GM19193 (cell line): ENCODE data around the gene EEFSEC.

Experiments used
- POLR2A ChIP-seq: IDR thresholded peaks from 4 replicates; pipeline ENCODE4 v1.6.1; 2011; ENCODE audit not compliant: insufficient read depth, insufficient read length; ENCODE audit errors: extremely low read depth

EEFSEC gene

DNA sequence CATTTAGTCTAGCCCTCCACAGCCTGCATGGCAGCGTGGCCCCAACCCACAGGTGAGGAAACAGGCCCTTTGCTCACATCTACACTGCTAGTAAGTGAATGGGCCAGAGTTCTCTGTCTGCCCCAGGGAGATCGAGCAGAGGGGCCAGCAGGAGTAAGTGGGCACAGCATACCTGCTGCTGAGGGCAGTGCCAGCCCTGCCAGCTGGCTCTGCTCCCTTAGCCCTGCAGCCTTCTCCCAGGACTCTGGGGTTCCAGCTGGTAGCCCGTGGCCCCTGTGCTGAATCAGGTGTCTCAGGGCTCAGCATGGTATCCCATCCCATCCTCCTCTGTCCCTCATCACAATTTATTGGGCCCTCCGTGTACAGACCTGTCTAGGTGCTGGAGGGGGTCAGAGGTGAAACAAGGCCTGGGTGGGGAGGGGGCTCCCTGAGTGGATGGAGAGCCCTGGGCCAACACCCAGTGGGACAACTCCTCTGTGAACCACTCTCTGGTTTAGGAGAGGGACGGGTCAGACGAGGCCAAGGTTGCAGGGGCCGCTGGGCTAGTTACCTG, 211.6 kb downstream of the EEFSEC start:
- TF ChIP-seq POLR2A: no peak

DNA sequence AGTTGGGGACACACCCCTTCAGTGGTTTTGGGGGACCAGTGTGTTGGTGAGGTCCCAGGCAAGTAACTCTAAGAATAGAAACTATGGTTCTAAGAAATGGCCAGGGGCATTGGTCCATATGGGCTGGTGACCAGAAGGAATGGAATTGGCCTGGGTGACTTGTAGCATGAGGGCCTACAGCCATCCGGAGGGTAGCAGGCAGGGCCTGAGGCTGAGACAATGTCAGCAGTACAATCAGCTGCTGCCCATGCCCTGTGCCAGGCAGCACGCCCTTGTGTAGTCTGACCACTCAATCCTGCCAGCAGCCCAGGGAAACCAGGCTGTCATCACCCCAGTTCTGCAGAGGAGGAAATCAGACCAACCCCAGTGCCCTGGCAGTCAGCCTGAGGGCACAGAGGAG, 212.9 kb downstream of the EEFSEC start:
- no peak for TF ChIP-seq POLR2A

DNA sequence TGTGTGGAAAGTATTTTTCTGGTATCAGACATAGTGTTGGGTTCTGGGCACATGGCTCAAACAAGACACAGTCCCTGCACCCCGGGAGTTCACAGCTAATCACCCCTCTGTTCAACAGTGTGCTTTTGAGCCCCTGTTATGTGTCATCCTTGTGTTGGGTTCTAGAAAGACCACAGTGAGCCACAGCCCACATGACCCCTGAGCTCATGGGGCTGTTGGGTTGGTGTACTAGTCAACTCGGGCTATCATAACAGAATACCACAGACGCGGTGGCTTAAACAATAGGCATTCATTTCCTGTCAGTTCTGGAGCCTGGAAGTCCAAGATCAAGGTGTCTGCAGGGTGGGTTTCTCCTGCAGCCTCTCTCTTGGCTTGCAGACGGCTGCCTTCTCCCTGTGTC, 213.4 kb downstream of the EEFSEC start:
- TF ChIP-seq POLR2A: no peak

DNA sequence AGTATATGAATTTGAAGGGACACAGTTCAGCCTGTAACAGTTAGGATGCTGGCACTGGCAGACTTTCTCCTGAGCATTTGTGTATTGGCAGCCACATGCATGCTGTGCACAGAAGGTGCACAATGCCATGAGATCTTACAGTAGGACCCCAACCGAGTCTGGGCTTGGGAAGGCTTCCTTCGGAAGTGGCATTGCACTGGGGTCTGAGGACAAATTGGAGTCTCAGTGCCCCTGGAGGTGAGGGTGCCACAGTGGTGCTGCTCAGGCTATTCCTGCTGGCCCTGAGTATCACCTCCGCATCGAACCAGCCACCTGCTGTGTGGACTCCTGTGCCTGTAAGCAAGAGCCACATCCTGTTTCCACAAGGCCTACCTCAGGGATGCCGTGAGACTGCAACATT, 213.9 kb downstream of the EEFSEC start:
- TF ChIP-seq POLR2A: no peak

DNA sequence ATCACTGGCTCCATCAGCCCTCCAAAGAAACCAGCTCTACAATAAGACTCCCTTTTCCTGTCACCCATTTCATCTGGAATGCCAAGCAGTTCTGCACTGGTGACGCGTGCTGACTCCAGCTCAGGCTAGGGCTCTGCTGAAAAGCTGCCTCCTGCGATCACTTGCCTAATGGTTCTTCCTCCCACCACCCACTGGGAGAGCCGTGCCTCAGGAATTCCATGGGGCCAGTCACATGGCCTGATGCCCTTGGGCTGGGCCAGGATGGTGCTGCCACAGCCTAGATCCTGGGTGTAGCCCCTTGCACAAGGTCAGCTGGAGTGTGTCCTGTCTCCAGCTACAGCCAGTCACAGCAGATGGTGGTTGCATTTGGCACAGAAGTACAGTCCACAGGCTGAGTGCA, 214.5 kb downstream of the EEFSEC start:
- TF ChIP-seq POLR2A: no peak

DNA sequence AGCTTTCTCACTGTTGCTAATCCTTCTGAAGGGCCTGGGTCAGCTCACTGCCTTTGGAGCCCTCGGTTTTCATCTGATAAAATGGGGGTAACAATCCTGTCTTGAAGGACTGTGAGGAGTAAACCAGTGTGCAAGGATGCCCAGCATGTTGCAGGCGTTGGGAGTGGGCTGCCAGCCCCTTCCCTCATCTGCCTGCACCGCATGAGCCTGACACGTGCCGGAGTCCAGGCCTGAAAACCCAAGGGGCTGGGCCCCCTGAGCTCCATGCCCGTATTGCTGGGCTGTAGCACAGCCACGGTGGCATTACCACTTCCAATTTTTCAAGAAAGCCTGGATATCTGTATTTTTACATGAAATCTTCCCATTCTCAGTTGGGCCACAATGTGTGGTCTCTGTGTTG, 215.3 kb downstream of the EEFSEC start:
- no peak for TF ChIP-seq POLR2A

DNA sequence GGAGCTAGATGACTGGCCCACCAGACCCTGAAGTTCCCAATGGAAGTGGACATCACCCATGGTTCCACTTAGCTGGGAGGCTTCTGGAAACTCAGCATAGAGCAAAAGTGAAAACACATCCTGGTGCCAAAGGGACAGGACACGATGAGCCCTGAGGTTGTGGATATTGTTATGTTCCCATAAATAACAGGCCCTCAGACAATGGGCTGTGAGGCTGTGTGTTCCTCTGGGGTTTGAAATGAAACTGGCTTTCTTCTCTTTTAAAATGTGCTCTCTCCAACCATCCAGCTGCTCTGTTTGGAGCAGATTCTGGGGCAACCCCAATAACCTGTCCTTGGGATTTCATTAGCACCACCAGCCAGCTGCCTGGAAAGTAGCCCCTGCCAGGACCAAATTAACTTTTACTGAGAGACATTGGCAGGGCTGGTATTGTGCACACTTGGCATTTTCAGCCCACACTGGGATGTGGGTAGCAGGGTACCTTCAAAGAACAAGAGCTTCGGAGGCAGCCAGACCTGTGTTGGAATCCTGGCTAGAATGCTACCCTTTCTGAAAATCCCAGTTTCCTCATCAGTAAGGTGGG, 215.9 kb downstream of the EEFSEC start:
- no peak for TF ChIP-seq POLR2A

DNA sequence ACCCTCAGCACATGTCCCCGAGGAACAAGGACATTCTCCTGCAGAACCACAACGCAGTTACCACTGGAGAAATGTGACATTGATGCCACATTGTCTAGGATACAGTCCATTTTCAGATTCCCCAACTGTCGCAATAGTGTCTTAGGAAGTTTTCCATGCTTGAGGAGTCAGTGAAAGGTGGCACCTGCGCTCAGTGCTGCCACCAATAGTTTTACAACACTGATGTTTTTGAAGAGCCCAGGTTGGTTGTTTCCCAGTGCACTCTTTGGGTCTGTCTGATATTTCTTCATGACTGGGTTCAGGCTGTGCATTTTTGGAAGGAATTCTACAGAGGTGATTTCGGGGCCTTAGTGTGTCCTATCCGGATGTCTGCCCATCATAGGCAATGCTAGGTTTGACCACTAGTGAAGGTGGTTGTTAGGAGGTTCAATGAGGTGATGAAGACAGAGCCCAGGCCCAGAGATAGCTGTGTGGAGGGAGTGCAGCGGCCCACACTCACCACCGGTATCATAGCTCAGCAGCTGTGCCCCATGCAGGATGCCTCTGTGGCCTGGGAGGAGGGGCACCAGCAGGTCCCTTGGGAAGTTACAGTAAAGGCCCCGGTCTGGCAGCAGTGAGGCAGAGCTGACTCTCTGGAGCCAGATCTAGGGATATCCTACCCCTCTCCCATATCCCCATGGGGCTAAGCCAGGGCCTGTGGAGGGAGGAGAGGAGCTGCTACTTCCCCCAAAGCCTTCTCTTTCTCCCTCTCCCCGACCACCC, 216.8 kb downstream of the EEFSEC start:
- no peak for TF ChIP-seq POLR2A

DNA sequence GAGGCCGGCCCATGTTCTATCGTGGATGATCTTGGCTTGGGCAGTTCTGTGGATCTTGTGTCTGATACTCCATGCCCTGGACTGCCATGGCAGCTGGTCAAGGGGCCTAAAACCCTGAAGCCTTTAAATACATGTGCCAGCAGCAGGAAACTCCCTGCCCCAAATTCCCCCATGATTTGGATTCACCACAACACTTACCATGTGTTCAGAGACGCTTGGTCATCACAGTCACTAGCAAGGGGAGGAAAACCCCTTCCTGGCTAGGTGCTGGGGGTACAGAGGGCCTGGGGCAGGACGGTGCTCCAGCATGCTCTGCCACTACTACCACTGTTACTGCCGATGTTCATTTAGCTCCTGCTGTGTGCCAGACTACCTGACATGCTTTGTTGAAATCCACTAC, 219.0 kb downstream of the EEFSEC start:
- TF ChIP-seq POLR2A: no peak

DNA sequence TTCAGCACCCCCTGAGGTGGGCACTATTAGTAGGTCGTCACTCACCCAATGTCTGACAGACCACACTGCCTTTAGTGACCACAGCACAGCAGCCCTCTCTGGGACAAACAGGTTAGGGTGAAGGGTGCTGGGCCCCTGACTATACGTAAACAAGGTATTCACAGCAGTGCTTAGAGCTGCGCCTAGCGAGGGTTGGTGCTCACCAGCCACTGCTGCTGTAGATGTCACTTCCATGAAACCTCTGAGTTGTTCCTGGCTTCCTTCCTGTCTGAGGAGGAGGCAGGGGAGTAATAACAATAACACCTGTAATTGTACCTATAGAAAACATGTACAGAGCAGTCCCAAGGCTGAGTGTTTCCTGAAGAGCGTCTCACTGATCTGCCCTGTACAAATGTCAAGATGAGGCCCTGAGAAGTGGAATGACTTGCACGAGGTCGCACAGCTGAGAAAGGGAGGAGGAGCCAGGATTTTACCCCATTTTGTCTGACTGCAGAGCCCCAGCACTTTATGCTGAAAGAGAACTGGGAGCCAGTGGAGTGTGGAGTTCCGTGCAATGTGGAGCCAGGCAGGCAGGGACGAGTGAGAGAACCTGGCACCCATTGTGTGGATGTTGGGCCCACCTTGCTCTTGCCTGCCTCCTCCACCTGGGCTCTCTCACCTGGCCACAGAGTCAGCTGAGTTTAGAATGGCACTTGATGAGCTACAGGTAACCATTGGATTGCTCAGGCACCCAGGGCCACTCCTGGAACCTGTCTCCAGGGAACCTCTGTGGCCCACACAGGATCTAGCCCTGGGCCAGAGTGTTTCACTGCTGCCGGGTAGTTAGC, 219.6 kb downstream of the EEFSEC start:
- TF ChIP-seq POLR2A: no peak

DNA sequence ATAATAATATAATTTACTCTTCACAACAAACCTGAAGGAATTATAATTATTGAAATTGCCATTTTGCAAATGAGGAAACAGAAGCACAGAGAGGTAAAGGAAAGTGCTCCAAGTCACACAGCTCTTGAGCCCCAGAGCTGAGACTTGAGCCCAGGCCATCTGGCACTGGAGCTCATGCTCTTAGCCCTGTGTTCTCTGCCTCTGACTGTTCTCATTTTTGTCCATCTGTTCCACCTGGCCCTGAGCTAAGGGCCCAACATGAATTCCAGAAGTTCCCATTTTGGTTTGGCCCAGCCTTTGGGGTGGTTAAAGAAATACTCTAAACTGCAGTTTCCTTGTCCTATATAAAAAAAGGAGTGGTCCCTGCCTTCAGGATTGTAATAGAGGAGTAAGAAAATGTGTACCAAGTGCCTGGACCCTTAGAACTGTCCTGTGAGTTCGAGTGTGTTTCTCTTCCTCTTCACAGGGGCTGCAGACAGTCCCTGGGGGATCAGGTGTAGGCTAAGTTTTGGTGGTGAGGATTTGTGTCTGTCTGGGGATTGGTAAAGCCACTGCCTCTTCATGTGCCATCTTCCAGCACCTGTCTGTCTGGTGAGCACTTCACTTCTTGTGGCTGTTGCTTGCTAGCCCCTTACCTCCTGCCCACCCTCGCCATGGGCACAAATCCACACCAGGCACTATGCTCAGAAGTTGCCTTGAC, 221.6 kb downstream of the EEFSEC start:
- TF ChIP-seq POLR2A: no peak

DNA sequence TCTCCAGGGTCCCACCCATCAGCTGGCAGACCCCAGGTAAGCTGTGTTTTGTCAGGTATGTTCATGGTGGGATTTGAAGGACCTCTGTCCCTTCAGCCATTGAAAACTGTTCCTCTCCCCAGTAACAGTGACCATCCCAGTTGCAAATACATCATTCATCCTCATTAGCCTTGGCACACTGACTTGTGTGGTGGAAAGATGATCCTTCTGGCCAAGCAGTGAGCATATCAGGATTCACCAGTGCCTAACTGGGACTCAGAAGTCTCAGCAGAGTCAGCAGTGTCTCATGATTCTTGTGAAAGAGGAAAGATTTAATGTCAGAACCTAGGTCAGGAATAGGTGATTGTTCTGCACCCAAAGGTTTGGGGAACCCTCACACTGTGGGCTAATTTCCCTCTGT, 223.2 kb downstream of the EEFSEC start:
- no peak for TF ChIP-seq POLR2A

DNA sequence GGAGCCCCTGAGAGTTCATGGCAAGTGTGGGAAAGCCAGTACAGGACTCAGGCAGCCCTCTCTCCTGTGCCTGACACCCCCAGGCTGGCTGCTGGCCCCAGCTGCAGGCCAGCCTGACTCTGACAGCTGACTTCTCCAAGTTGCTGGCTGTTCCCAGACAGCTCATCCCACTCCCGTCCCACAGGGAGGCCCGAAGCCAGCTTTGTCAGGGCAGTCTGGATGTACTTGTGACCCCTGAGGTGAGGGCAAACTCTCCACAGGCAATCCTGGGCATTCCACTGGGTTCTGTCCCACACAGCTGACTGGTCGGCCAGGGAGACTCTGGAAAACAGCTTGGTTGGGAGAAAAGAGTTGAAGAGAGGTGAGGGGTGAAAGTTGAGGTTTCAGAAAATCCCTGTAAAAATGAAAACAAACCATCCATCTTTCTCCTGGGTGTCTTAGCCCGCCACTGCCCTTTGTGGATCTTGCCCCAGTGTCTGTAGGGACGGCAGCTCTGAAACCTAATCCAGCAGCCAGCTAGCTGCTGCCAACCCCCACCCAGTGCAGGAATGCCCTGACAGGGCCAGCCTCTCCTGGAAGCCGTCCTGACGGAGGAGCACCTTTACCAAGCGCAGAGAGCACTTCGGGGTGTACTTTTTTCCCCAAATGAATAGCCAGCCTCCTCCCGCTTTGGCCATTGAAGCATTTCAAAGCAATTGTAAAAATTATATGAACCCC, 225.5 kb downstream of the EEFSEC start:
- no peak for TF ChIP-seq POLR2A
